Fibroblast of villous mesenchyme (primary cell): Measurements from ENCODE around the gene PAK6. TPM values are rescaled to one million over a fixed set of nuclear protein-coding genes. Genes with fewer than 3 reads are reported as not detected.
A peak's percentile ranks its signal among the peaks of the same experiment; 100 is the strongest.

Experiments
- DNase-seq: peaks from one replicate; pipeline ENCODE4 v3.0.0-alpha.2; 2010; ENCODE audit warnings: low read depth
- H3K4me3 ChIP-seq: 2 replicates; pipeline ENCODE4 v1.5.1; 2011; ENCODE audit warnings: low read depth, mild to moderate bottlenecking, low read length
- total RNA-seq: library from RNA; depleted of rRNA; stranded (reverse); fragments of >200 nt; gene quantifications from 2 replicates; pipeline ENCODE4 v1.2.3, GENCODE V29; 2012
- TF ChIP-seq, protein P1 (sequence below): IDR thresholded peaks from 2 replicates; pipeline ENCODE4 v1.5.1; 2012; ENCODE audit warnings: low read depth, mild to moderate bottlenecking, low read length; ENCODE audit not compliant: insufficient read depth

PAK6 gene
- total RNA-seq, 1 donor, result under 0.01 TPM

DNA sequence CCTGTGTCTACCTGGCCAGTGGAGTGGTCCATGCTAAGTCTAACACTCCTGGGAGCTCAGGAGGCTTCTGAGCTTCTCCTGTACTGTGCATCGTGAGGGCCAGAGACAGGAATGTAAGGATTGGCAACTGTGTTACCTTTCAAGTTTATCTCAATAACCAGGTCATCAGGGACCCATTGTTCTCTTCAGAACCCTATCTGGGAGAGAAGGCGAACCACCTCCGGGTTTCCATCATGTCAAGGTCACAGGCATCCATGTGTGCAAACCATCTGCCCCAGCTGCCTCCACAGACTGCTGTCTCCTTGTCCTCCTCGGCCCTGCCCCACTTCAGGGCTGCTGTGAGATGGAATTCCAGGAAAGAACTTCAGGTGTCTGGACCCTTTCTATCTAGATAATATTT, 38.1 kb downstream of the PAK6 start:
- H3K4me3 ChIP-seq, result no peak overlapping the region
- no peak for DNase-seq
- TF ChIP-seq, protein P1, sequence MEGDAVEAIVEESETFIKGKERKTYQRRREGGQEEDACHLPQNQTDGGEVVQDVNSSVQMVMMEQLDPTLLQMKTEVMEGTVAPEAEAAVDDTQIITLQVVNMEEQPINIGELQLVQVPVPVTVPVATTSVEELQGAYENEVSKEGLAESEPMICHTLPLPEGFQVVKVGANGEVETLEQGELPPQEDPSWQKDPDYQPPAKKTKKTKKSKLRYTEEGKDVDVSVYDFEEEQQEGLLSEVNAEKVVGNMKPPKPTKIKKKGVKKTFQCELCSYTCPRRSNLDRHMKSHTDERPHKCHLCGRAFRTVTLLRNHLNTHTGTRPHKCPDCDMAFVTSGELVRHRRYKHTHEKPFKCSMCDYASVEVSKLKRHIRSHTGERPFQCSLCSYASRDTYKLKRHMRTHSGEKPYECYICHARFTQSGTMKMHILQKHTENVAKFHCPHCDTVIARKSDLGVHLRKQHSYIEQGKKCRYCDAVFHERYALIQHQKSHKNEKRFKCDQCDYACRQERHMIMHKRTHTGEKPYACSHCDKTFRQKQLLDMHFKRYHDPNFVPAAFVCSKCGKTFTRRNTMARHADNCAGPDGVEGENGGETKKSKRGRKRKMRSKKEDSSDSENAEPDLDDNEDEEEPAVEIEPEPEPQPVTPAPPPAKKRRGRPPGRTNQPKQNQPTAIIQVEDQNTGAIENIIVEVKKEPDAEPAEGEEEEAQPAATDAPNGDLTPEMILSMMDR, result no peak

DNA sequence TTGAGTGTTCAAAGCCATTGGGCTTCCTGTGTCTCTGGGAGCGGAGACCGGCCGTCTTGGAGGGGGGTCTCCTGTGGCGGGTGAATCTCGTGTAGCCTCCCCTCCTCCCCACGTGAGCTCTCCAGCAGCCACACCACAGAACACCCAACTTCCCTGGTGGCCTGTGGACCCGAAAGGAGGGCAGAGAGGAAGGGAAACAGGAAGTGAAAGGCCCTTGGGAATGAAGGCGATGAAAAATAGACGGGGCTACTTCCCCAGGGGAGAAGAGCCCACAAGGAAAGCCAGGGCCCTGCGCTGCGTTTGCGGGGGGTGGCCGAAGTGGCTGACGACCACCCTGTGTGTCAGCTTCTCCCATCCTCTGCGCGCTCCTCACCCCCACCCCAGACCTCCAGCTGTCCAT, 38.6 kb downstream of the PAK6 start:
- TF ChIP-seq, protein P1, result no peak
- H3K4me3 ChIP-seq, result no peak overlapping the region
- DNase-seq, result no peak

DNA sequence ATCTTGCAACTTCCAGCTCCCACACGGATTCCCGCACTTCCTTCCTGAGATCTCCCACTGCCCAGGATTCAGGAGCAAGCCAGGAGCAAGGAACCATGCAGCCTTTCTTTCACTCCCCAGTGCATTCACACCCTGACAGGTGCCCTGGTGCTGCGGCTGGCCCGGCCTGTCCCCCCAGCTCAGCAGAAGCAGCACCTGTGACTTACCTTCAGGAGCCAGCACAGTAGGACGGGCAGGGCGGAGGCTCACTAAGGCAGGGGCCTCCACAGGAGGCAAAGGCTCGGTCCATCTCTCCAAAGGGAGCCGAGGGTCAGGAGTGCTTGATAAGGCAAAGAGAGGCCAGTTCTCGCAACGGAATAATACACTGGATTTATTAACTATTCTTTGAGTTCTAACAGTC, 39.2 kb downstream of the PAK6 start:
- TF ChIP-seq, protein P1, result no peak
- DNase-seq, result no peak
- H3K4me3 ChIP-seq, result no peak overlapping the region

DNA sequence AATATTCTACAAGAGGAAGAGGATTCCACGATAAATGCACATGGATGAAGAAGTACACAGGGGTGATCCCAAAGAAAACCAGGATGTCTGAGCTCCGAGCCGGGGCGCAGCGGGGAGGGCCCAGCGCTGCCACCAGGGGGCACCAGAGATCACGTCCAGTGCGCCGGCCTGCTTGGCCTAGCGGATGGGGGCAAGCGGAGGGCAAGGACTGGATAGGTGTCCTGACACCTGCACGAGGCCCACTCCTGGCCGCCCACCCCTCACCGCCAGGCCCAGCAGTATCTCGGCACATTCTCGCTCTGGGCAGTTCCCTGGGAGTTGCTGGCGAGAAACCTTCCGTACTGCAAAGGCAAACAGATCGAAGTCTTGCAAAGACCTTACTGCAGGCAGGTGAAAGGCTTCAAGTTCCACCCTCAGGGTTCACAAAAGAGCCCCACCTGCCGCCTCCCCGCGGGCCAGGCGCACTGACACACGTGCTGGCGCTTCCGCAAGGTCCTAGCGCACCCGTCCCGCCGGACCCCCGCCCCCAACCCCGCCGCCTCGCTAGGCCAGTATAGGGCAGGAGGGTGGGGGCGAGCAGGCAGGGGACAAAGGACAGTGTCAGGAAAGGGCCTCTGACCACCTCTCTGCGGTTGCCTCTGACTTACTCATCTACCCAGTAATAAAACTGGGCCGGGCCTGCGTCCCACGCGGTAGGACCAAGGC, 40.7 kb downstream of the PAK6 start:
- peak; percentile 53 for DNase-seq
- TF ChIP-seq, protein P1, result peak; percentile 96
- H3K4me3 ChIP-seq, result no peak overlapping the region

DNA sequence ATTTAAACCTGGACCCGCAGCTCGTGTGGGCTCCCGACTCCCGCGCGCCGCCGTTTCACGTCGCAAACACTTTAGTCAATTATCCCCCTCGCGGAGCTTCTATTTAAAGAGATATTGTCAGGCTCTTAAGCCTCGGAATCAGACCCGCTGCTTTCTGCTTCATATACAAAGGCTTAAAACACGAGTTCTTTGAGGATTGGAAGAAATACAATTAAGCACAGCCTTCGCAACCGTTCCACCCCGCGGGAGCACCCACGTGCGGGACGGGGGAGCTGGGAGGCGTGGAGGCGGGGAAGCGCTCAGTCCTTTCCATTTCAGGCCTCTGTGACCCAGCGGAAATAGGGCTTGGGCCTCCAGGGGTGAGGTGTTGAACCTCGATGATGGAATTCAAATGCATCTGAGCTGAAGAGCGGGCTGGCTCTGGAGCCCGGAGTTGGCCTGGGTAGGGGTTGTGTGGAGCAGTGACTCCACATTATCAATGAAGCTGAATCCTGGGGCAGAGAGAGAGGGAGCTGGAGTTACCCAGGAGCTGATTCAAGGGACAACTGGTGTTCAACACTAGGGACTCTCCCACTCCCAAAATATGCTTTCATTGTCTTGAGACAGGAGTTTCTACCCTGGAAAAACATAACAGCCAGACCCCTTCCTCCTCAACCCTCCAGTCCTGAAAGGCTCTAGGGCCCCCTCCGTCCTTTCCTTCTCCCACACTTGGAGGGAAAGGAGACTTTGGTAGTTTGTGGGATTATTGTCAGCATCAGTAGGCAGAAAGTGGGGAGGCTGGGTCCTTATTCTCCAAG, 41.6 kb downstream of the PAK6 start:
- no peak overlapping the region for H3K4me3 ChIP-seq
- TF ChIP-seq, protein P1, result no peak
- no peak for DNase-seq

DNA sequence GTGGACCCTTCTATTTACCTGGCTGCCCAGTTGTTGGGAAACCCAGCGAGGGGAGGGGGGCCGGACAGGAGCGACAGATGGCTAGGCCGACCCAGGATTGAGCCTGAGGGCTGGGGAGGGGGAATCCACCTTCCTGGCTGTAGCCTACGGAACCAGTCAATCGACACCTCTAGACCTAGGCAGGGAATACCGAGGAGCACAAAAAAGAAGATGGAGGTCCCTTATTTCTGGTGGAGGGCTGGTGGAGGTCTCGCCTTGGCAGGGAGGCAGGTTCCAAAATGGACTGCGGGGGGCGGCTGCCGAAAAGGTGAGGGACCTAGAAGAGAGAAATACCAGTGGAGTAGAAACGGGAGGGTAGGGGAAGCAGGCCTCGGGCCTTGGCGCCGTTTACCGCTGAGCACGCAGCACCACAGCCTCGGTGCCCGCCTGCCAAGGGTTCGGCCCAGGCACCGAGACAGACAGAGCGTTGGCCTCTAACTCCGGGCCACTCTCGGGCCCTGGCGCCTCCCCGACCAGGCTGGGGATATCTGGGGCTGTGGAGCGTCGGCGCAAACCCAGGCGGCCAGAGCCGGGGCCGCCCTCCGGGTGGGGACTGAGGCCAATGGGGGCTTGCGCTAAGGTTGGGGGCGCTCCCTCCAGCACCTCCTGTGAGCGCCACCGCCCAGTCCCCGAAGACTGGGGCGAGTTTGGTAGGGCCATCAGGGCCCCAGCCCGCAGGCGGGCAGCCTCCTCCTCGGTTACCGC, 42.4 kb downstream of the PAK6 start:
- no peak for DNase-seq
- TF ChIP-seq, protein P1, result no peak
- H3K4me3 ChIP-seq, result no peak overlapping the region
